ENCODE data around the gene NEDD1. TPM values are rescaled to one million over a fixed set of nuclear protein-coding genes. Genes with fewer than 3 reads are reported as not detected.

The NEDD1 gene
- total RNA-seq, 1 experiment from 2014 or later = 17.2 TPM

GRCh38 chr12:96901175-96901574 is 5.9 kb upstream of the NEDD1 start:
- no peak overlapping the region for H3K27ac ChIP-seq (ENCODE audit: insufficient read length, low read depth, low read length)
- no peaks in the 10 kb centered on the region for H3K79me1 ChIP-seq (ENCODE audit: insufficient read depth, low read depth, low read length, poor library complexity, severe bottlenecking)
- H2AFZ ChIP-seq (ENCODE audit: low read length) = no peak overlapping the region
- H4K91ac ChIP-seq (ENCODE audit: insufficient read length, low read depth, low read length) = no peak overlapping the region
- Mint-ChIP-seq H3K9me3 (no peaks in the 10 kb centered on the region; a peak in 1 of 5 replicates), H3K27me3 (ENCODE audit: low read depth) (no peaks in the 10 kb centered on the region), H3K4me3 (no peak overlapping the region), H3K27ac (no peak overlapping the region), H3K4me1 (no peaks in the 10 kb centered on the region), H3K36me3 (ENCODE audit: insufficient read depth in 1 of 3, low read depth in 3 of 3) (no peaks in the 10 kb centered on the region)
- no peak overlapping the region for H2BK20ac ChIP-seq (ENCODE audit: low read depth, low read length, poor library complexity, severe bottlenecking)
- no peaks in the 10 kb centered on the region for H4K20me1 ChIP-seq (ENCODE audit: control insufficient read depth, insufficient read depth, insufficient read length)
- H2BK15ac ChIP-seq (ENCODE audit: low read depth, low read length) = no peak overlapping the region
- H3K23me2 ChIP-seq (ENCODE audit: insufficient read length, low read depth, low read length, poor library complexity, severe bottlenecking) = no peaks in the 10 kb centered on the region
- H2BK120ac ChIP-seq (ENCODE audit: low read depth, low read length, poor library complexity, severe bottlenecking) = no peak overlapping the region
- H4K5ac ChIP-seq (ENCODE audit: insufficient read length, low read depth, low read length) = no peak overlapping the region
- no peak overlapping the region for H4K8ac ChIP-seq (replicated peaks; ENCODE audit: insufficient read length, low read depth, low read length)
- no peaks in the 10 kb centered on the region for H3K9me3 ChIP-seq (ENCODE audit: control insufficient read depth, low read depth, low read length)
- H3K27me3 ChIP-seq (ENCODE audit: insufficient read depth, low read length) = no peaks in the 10 kb centered on the region
- no peak overlapping the region for H3K56ac ChIP-seq (ENCODE audit: insufficient read length, low read depth, low read length)
- no peak overlapping the region for H3K23ac ChIP-seq (ENCODE audit: insufficient read length, low read depth, low read length)
- TF ChIP-seq, protein P1, sequence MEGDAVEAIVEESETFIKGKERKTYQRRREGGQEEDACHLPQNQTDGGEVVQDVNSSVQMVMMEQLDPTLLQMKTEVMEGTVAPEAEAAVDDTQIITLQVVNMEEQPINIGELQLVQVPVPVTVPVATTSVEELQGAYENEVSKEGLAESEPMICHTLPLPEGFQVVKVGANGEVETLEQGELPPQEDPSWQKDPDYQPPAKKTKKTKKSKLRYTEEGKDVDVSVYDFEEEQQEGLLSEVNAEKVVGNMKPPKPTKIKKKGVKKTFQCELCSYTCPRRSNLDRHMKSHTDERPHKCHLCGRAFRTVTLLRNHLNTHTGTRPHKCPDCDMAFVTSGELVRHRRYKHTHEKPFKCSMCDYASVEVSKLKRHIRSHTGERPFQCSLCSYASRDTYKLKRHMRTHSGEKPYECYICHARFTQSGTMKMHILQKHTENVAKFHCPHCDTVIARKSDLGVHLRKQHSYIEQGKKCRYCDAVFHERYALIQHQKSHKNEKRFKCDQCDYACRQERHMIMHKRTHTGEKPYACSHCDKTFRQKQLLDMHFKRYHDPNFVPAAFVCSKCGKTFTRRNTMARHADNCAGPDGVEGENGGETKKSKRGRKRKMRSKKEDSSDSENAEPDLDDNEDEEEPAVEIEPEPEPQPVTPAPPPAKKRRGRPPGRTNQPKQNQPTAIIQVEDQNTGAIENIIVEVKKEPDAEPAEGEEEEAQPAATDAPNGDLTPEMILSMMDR (conservative IDR thresholded peaks at IDR 0.05) = no peak
- no peaks in the 10 kb centered on the region for H3K4me1 ChIP-seq (ENCODE audit: insufficient read depth, low read length)
- no peak overlapping the region for H3K18ac ChIP-seq (ENCODE audit: insufficient read length, low read depth, low read length)
- H3T11ph ChIP-seq (ENCODE audit: low read length) = no peak overlapping the region
- H3K79me2 ChIP-seq (ENCODE audit: insufficient read depth, low read length) = no peaks in the 10 kb centered on the region
- H3K4me2 ChIP-seq (ENCODE audit: insufficient read depth, insufficient read length, low read length) = no peak overlapping the region
- no peak overlapping the region for H2AK5ac ChIP-seq (ENCODE audit: insufficient read length, low read length)
- no peak overlapping the region for H3K14ac ChIP-seq (ENCODE audit: insufficient read depth, low read length)
- no peak overlapping the region for H3K9ac ChIP-seq (ENCODE audit: extremely low read depth, insufficient read length, low read length)
- DNase-seq = no peak
- H2BK12ac ChIP-seq (ENCODE audit: insufficient read length, low read depth, low read length) = no peak overlapping the region
- H3K4ac ChIP-seq (ENCODE audit: low read depth, low read length) = no peak overlapping the region
- H2BK5ac ChIP-seq (ENCODE audit: insufficient read length, low read length) = no peak overlapping the region

Measured in H9 (cell line).